ENCODE results near the gene ANAPC10.

Gene ANAPC10

GRCh38 chr4:145131848-145132247 is 33.9 kb upstream of the ANAPC10 start:
- Histone ChIP-seq H2AFZ (ENCODE audit: low read length) (no peak overlapping the region), H3K4me1 (ENCODE audit: insufficient read depth, low read length, severe bottlenecking) (peaks cover 20% of the 10 kb centered on the region), H3K27me3 (ENCODE audit: insufficient read depth, low read length) (no peaks in the 10 kb centered on the region), H3K27ac (ENCODE audit: low read depth, low read length, poor library complexity, severe bottlenecking) (no peak overlapping the region), H3K9me3 (ENCODE audit: low read length) (no peaks in the 10 kb centered on the region), H3K9ac (ENCODE audit: low read length) (no peak overlapping the region), H3K79me2 (ENCODE audit: insufficient read depth, low read length) (no peaks in the 10 kb centered on the region), H3K36me3 (ENCODE audit: insufficient read depth, low read length) (peaks cover 52% of the 10 kb centered on the region), H3K4me2 (ENCODE audit: low read length) (no peak overlapping the region), H4K20me1 (ENCODE audit: insufficient read depth, low read length) (no peaks in the 10 kb centered on the region), H3F3A (ENCODE audit: insufficient read depth, low read length) (0 out of 2 replicates have a peak, but pooled peaks cover 5% of the 10 kb centered on the region), H3K4me3 (ENCODE audit: low read depth, low read length, poor library complexity, severe bottlenecking) (no peak overlapping the region), H3K9me2 (ENCODE audit: low read depth, low read length) (no peaks in the 10 kb centered on the region)
- TF ChIP-seq, protein P1, sequence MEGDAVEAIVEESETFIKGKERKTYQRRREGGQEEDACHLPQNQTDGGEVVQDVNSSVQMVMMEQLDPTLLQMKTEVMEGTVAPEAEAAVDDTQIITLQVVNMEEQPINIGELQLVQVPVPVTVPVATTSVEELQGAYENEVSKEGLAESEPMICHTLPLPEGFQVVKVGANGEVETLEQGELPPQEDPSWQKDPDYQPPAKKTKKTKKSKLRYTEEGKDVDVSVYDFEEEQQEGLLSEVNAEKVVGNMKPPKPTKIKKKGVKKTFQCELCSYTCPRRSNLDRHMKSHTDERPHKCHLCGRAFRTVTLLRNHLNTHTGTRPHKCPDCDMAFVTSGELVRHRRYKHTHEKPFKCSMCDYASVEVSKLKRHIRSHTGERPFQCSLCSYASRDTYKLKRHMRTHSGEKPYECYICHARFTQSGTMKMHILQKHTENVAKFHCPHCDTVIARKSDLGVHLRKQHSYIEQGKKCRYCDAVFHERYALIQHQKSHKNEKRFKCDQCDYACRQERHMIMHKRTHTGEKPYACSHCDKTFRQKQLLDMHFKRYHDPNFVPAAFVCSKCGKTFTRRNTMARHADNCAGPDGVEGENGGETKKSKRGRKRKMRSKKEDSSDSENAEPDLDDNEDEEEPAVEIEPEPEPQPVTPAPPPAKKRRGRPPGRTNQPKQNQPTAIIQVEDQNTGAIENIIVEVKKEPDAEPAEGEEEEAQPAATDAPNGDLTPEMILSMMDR (IDR thresholded peaks at IDR 0.05; ENCODE audit: low read length) = no peak

- Histone ChIP-seq H3K9me3 (ENCODE audit: low read length) (no peaks in the 10 kb centered on the region), H3F3A (ENCODE audit: insufficient read depth, low read length) (0 out of 2 replicates have a peak, but pooled peaks cover 5% of the 10 kb centered on the region), H3K4me2 (ENCODE audit: low read length) (no peak overlapping the region), H3K9me2 (ENCODE audit: low read depth, low read length) (no peaks in the 10 kb centered on the region), H4K20me1 (ENCODE audit: insufficient read depth, low read length) (no peaks in the 10 kb centered on the region), H3K27me3 (ENCODE audit: insufficient read depth, low read length) (no peaks in the 10 kb centered on the region), H2AFZ (ENCODE audit: low read length) (no peak overlapping the region), H3K9ac (ENCODE audit: low read length) (no peak overlapping the region), H3K79me2 (ENCODE audit: insufficient read depth, low read length) (no peaks in the 10 kb centered on the region), H3K4me1 (ENCODE audit: insufficient read depth, low read length, severe bottlenecking) (peaks cover 20% of the 10 kb centered on the region), H3K4me3 (ENCODE audit: low read depth, low read length, poor library complexity, severe bottlenecking) (no peak overlapping the region), H3K36me3 (ENCODE audit: insufficient read depth, low read length) (peaks cover 57% of the 10 kb centered on the region), H3K27ac (ENCODE audit: low read depth, low read length, poor library complexity, severe bottlenecking) (peak overlapping the region; percentile 22)
- TF ChIP-seq, protein P1 (IDR thresholded peaks at IDR 0.05; ENCODE audit: low read length) = no peak
- TF ChIP-seq EZH2 (IDR thresholded peaks at IDR 0.05; ENCODE audit: borderline replicate concordance, low read length) = no peak
Measured at GRCh38 chr4:145130788-145131399, 32.9 kb upstream of the ANAPC10 start.

- no peaks in the 10 kb centered on the region for H3K27me3 ChIP-seq (ENCODE audit: insufficient read depth, low read length)
- no peak overlapping the region for H3K4me2 ChIP-seq (ENCODE audit: low read length)
- no peaks in the 10 kb centered on the region for H3K9me2 ChIP-seq (ENCODE audit: low read depth, low read length)
- peaks cover 59% of the 10 kb centered on the region for H3K36me3 ChIP-seq (ENCODE audit: insufficient read depth, low read length)
- H3F3A ChIP-seq (ENCODE audit: insufficient read depth, low read length) = 0 out of 2 replicates have a peak, but pooled peaks cover 5% of the 10 kb centered on the region
- no peaks in the 10 kb centered on the region for H4K20me1 ChIP-seq (ENCODE audit: insufficient read depth, low read length)
- H3K79me2 ChIP-seq (ENCODE audit: insufficient read depth, low read length) = no peaks in the 10 kb centered on the region
- H2AFZ ChIP-seq (ENCODE audit: low read length) = no peak overlapping the region
- H3K4me3 ChIP-seq (ENCODE audit: low read depth, low read length, poor library complexity, severe bottlenecking) = no peak overlapping the region
- H3K9me3 ChIP-seq (ENCODE audit: low read length) = no peaks in the 10 kb centered on the region
- peaks cover 20% of the 10 kb centered on the region for H3K4me1 ChIP-seq (ENCODE audit: insufficient read depth, low read length, severe bottlenecking)
- no peak overlapping the region for H3K9ac ChIP-seq (ENCODE audit: low read length)
- TF ChIP-seq, protein P1 (IDR thresholded peaks at IDR 0.05; ENCODE audit: low read length) = no peak
- no peak for TF ChIP-seq EZH2 (IDR thresholded peaks at IDR 0.05; ENCODE audit: borderline replicate concordance, low read length)
- H3K27ac ChIP-seq (ENCODE audit: low read depth, low read length, poor library complexity, severe bottlenecking) = peak overlapping the region; percentile 22
Measured at GRCh38 chr4:145130130-145130529, 32.1 kb upstream of the ANAPC10 start.
